C1 segment of cervical spinal cord (tissue), 14 donors: Measurements from ENCODE around the gene IL15RA.
A peak's percentile ranks its signal among the peaks of the same experiment; 100 is the strongest.

Source experiments
- DNase-seq, 14 donors: peaks; one replicate each; lab custom pipeline; 2025; lab: John Stamatoyannopoulos, UW

The IL15RA gene

GRCh38 chr10:5977471-5978229 is at the start of gene IL15RA:
IL15RA (minus strand) TSS chr10:5977543; CDS start chr10:5977492, 51 bp downstream.
- DNase-seq = peak in 8 of 14 donors; percentile 18 to 66 (median 37)

- no peak for DNase-seq
These were observed 48.4 kb upstream of the IL15RA start for GRCh38 chr10:6025683-6026255.

GRCh38 chr10:6024334-6024682 is 47.0 kb upstream of the IL15RA start:
- DNase-seq = no peak

GRCh38 chr10:6023661-6024333 is 46.5 kb upstream of the IL15RA start:
- no peak for DNase-seq

- no peak for DNase-seq
These were observed 45.3 kb upstream of the IL15RA start for GRCh38 chr10:6022660-6023059.

GRCh38 chr10:6020826-6021225 is 43.5 kb upstream of the IL15RA start:
- DNase-seq = no peak

GRCh38 chr10:6019796-6020195 is 42.5 kb upstream of the IL15RA start:
- no peak for DNase-seq

- DNase-seq = no peak
These were observed 41.9 kb upstream of the IL15RA start for GRCh38 chr10:6019010-6019782.

- DNase-seq = no peak
These were observed 41.1 kb upstream of the IL15RA start for GRCh38 chr10:6018422-6018821.

- DNase-seq = no peak
These were observed 40.5 kb upstream of the IL15RA start for GRCh38 chr10:6017781-6018354.

GRCh38 chr10:6014241-6014761 is 37.0 kb upstream of the IL15RA start:
- DNase-seq = peak in 6 of 14 donors; percentile 10 to 37 (median 18)

- DNase-seq = no peak
These were observed 36.3 kb upstream of the IL15RA start for GRCh38 chr10:6013413-6014192.

- DNase-seq = no peak
These were observed 35.0 kb upstream of the IL15RA start for GRCh38 chr10:6012121-6012905.

GRCh38 chr10:6011558-6011957 is 34.2 kb upstream of the IL15RA start:
- DNase-seq = no peak

GRCh38 chr10:6010569-6010968 is 33.2 kb upstream of the IL15RA start:
- DNase-seq = no peak

GRCh38 chr10:6009961-6010360 is 32.6 kb upstream of the IL15RA start:
- DNase-seq = no peak

- no peak for DNase-seq
These were observed 31.8 kb upstream of the IL15RA start for GRCh38 chr10:6009150-6009549.

- no peak for DNase-seq
These were observed 31.3 kb upstream of the IL15RA start for GRCh38 chr10:6008497-6009142.

GRCh38 chr10:6006991-6007390 is 29.6 kb upstream of the IL15RA start:
- DNase-seq = no peak
